Activated naive CD8-positive, alpha-beta T cell treated with anti-CD3 and anti-CD28 coated beads for 36 hours (primary cell): ENCODE results near the gene CDH23. TPM values are rescaled to one million over a fixed set of nuclear protein-coding genes. Genes with fewer than 3 reads are reported as not detected.

Experiments
- DNase-seq: peaks from one replicate; pipeline ENCODE4 v3.0.0; 2021
- H3K27ac Mint-ChIP-seq: one replicate; pipeline ENCODE4 v1.8.0; 2022; ENCODE audit warnings: mild to moderate bottlenecking, moderate library complexity, mixed read lengths
- H3K27me3 Mint-ChIP-seq: one replicate; pipeline ENCODE4 v1.8.0; 2022; ENCODE audit warnings: mild to moderate bottlenecking, mixed read lengths
- H3K36me3 Mint-ChIP-seq: one replicate; pipeline ENCODE4 v1.8.0; 2021; ENCODE audit warnings: mild to moderate bottlenecking, mixed read lengths
- H3K4me1 Mint-ChIP-seq: one replicate; pipeline ENCODE4 v1.8.0; 2021; ENCODE audit warnings: mixed read lengths
- H3K4me3 Mint-ChIP-seq: one replicate; pipeline ENCODE4 v1.8.0; 2022; ENCODE audit warnings: mild to moderate bottlenecking, moderate library complexity, mixed read lengths
- H3K9me3 Mint-ChIP-seq: one replicate; pipeline ENCODE4 v1.8.0; 2022; ENCODE audit warnings: mixed read lengths
- total RNA-seq, 2 experiments: library from RNA; stranded (reverse); gene quantifications; one replicate each; pipeline ENCODE4 v1.2.3, GENCODE V29; 2021

The CDH23 gene
- total RNA-seq, 2 experiments from 2014 or later, result 1.4 TPM

DNA sequence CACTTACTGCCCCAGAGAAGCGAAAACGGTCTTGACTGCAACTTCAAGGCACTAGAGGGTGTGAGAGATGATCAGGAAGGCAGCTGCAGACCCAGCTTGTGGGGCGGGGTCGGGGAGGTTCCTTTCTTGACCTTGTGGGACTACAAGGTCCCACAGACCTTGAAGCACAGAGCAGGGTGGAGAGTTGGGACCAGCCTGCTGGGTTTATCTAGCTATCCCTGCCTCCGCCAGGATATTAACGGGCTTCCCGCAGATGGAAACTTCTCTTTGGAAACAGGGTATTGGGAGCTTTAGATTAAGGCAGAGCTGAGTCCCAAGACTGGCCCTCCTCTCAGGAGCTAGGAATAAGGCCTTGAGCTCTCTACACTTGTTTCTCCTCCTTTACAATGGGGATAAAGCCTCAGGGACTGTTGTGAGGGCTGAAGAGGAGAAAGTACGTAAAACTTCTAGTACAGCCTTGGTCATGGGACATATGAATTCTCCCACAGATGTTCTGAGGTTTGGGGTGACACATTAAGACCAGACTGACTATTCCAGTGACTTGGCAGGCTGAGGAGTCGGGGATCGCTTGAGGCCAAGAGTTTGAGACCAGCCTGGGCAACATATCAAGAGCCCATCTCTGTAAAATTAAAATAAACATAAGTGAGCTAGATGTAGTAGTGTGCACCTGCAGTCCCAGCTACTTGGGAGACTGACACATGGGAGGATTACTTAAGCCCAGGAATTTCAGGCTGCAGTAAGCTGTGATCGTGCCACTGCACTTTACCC lies 153.2 kb downstream of the CDH23 start:
- no peak overlapping the region for H3K4me3 Mint-ChIP-seq
- no peak overlapping the region for H3K27ac Mint-ChIP-seq
- DNase-seq, result no peak
- no peaks in the 10 kb centered on the region for H3K36me3 Mint-ChIP-seq
- H3K27me3 Mint-ChIP-seq, result no peaks in the 10 kb centered on the region
- no peaks in the 10 kb centered on the region for H3K4me1 Mint-ChIP-seq
- H3K9me3 Mint-ChIP-seq, result no peaks in the 10 kb centered on the region

DNA sequence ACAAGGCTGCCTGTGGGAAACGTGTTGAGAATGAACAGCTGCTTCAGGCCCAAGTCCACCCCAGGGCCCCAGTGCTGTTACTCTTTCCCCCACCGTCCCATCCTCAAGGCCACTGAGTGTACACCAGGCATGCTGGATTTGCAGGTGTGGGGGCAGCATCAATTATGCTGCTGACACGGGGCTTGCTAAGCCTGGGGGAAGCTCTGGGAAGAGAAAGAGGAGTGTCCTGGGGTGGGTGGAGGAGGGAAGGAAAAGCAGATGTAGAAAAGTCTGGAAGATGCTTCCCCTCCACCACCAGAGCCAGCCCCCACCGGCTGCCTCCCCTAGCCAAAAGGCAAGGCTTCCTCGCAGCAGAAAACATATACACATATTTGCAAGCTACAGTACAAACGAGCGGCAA lies 153.9 kb downstream of the CDH23 start:
- no peaks in the 10 kb centered on the region for H3K4me1 Mint-ChIP-seq
- no peak overlapping the region for H3K27ac Mint-ChIP-seq
- no peaks in the 10 kb centered on the region for H3K27me3 Mint-ChIP-seq
- H3K36me3 Mint-ChIP-seq, result no peaks in the 10 kb centered on the region
- H3K4me3 Mint-ChIP-seq, result no peak overlapping the region
- H3K9me3 Mint-ChIP-seq, result no peaks in the 10 kb centered on the region
- DNase-seq, result no peak

DNA sequence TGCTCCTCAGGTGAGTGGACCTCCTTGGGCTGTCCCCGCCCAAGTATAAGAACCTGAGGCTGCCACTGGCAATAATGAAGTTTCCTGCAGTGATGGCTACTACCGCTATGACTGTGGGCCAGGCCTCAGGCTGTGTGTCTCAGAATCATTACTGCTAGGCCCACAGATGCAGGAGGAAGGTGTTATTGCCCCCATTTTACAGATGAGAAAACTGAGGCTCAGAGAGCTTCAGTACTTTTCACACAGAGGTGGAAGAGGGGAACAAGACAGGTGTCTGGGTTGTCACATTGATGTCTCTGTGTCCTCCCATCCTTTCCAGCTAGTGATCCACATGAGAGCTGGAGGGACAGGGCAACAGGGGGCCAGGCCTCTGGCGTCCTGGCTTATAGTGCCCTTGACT lies 155.2 kb downstream of the CDH23 start:
- Mint-ChIP-seq H3K9me3 (no peaks in the 10 kb centered on the region), H3K4me1 (no peaks in the 10 kb centered on the region), H3K27ac (no peak overlapping the region), H3K36me3 (no peaks in the 10 kb centered on the region), H3K4me3 (no peak overlapping the region), H3K27me3 (peaks cover 3% of the 10 kb centered on the region)
- no peak for DNase-seq

DNA sequence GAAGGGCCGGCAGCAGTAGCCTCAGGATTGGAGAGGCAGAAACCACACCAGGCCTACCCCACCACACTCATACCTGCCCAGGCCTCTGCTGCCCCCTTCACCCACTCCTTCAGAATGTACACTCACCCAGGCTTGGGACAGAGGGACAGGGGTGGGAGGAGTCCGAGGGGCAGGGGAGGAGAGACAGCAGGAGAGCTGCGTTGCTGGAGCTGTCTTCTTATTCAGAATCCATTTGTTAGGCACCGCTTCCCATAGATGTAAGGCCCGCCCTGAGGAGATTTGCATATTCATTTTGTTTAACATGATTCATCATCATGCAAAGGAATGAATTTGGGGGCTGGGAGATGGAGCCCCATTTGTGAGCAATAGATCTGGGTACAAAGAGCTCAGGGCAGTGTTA lies 156.7 kb downstream of the CDH23 start:
- no peaks in the 10 kb centered on the region for H3K4me1 Mint-ChIP-seq
- H3K36me3 Mint-ChIP-seq, result no peaks in the 10 kb centered on the region
- H3K27me3 Mint-ChIP-seq, result peaks cover 6% of the 10 kb centered on the region
- no peaks in the 10 kb centered on the region for H3K9me3 Mint-ChIP-seq
- H3K4me3 Mint-ChIP-seq, result no peak overlapping the region
- DNase-seq, result no peak
- no peak overlapping the region for H3K27ac Mint-ChIP-seq

DNA sequence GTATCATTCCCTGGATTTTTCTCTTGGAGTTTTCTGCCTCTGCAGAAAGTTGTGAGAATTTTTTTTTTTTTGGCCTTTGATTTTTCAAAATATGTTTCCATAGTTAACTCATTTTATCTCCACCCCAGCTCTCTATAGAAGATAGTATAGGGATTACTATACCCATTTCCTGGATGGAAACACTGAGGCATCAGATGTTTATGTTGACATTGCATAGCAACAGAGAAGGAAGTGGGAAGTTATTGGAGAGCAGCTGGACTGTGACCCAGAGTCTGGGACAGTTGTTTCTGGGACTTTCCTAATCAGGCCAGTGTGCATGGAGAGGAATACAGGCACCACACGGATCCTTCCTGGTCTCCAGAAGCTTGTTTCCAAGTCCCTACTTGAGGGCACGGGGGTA lies 158.0 kb downstream of the CDH23 start:
- Mint-ChIP-seq H3K27me3 (peaks cover 6% of the 10 kb centered on the region), H3K4me3 (no peak overlapping the region), H3K4me1 (no peaks in the 10 kb centered on the region), H3K27ac (no peak overlapping the region), H3K36me3 (no peaks in the 10 kb centered on the region), H3K9me3 (no peaks in the 10 kb centered on the region)
- no peak for DNase-seq

DNA sequence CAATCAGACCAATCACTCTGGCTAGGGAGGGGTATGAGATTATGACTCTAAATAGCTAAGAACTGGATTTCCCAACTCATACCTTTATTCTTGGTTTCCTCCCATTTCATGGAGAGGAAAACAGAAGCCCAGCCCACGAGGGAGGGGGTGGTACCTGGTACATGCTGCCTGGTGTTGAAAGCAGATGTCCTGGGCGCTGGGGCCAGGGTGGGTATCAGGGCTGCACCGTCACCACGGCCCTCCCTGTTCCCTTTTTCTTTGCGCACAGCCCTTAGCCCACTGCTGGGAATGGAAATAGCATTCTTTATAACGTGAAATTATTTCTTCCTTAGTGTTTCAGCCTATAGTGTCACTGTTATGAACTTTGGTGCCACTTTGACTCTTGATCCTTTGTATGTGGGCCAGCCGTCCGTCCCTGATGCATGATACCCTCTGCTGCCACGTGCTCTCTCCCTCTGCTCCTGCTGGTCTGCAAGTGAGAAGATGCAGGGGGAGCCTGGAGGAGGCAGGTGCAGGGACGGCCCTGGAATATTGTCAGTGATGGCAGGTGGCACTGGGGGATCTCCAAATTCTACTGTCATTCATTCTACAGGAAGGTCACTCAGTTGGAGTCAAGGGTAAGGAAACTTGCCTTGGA lies 158.5 kb downstream of the CDH23 start:
- H3K4me1 Mint-ChIP-seq, result no peaks in the 10 kb centered on the region
- no peak overlapping the region for H3K4me3 Mint-ChIP-seq
- H3K27me3 Mint-ChIP-seq, result peaks cover 6% of the 10 kb centered on the region
- no peak for DNase-seq
- H3K36me3 Mint-ChIP-seq, result no peaks in the 10 kb centered on the region
- no peaks in the 10 kb centered on the region for H3K9me3 Mint-ChIP-seq
- H3K27ac Mint-ChIP-seq, result no peak overlapping the region

DNA sequence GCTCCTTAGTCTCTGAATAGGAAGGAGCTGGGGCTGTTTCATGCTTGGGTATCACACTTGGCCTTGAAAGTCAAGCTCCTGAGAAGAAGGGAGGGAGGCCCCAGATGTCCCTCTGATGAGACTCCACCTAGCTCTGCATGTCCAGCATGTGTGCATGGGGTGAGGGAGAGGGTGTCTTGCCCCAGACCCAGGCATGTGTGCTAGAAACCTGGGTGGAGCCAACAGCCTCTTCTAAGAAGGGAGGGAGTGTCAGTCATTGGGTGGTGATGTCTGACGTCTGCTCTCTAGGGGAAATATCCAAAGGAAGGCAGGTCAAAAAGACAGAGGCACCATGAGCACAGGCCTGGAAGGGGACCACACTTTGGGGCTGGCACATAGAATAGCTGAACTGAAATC lies 159.0 kb downstream of the CDH23 start:
- Mint-ChIP-seq H3K27me3 (peaks cover 6% of the 10 kb centered on the region), H3K4me1 (no peaks in the 10 kb centered on the region), H3K9me3 (no peaks in the 10 kb centered on the region), H3K36me3 (no peaks in the 10 kb centered on the region), H3K27ac (no peak overlapping the region), H3K4me3 (no peak overlapping the region)
- no peak for DNase-seq

DNA sequence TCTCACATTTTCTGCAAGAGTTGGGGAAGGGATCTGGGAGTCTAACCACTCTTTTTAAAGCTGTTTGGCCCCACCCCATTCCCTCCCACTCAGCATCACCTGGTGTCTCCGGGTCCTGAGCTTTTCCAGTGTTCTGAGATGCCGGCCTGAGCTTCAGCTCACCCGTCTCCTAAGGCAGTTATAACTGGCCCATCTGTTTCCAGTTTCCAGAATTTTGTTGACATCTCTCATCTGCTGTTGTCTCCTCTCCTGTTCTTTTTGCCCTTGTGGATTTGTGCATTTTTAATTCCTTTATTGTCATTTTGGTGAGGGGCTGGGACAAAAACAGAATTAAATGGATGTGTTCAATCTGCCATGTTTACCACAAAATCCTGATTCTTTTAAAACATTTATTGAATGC lies 162.3 kb downstream of the CDH23 start:
- Mint-ChIP-seq H3K27me3 (peaks cover 14% of the 10 kb centered on the region), H3K27ac (no peak overlapping the region), H3K4me3 (no peak overlapping the region), H3K9me3 (no peaks in the 10 kb centered on the region), H3K4me1 (no peaks in the 10 kb centered on the region), H3K36me3 (no peaks in the 10 kb centered on the region)
- no peak for DNase-seq

DNA sequence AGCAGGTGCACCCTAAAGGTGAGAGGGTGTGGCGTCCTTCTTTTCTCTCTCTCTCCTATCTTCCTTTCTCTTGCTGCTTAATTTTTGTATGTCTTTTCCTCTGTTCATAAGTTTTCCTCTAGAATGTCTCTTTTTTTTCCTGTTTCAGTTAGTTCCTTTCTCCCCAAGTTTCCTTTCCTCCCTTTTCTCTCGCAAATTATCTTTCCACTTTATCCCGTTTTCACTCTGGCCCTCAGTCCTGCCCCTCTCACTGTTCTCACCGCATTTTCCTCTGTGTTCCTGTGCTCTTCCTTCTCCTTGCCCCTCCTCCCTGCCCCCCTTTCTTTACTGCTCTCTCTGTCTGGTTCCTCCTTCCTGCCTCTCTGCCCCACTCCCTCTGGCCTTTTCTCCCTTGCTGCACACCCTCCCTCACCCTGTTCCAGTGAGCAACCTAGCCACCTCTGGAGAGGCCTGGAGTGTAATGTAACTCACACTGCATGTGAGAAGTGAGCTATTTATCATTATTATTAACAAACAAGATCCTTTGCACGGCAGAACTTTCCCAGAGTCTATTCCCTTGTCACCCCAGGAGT lies 164.4 kb downstream of the CDH23 start:
- no peak for DNase-seq
- no peak overlapping the region for H3K27ac Mint-ChIP-seq
- H3K9me3 Mint-ChIP-seq, result no peaks in the 10 kb centered on the region
- peaks cover 11% of the 10 kb centered on the region for H3K27me3 Mint-ChIP-seq
- H3K4me1 Mint-ChIP-seq, result no peaks in the 10 kb centered on the region
- H3K4me3 Mint-ChIP-seq, result no peak overlapping the region
- H3K36me3 Mint-ChIP-seq, result no peaks in the 10 kb centered on the region

DNA sequence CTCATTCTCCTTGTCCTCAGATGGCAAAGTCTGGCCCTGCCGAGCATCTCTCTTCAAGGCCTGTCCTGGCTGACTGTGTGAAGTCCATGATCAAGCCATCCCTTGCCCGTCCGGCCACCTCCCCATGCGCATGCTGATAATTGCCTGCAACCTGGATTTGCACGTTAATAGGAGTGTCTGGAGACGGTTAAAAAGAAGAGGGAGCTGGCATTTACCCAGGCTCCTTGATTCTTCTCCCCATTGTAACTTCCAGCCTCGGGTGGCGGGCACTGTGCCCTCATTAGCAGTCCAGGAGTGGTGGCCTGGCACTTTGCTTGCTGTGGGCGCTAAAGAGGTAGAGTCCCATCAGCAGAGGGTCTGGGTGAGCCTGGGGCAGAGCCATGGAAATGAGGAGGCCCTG lies 165.5 kb downstream of the CDH23 start:
- Mint-ChIP-seq H3K4me1 (no peaks in the 10 kb centered on the region), H3K4me3 (no peak overlapping the region), H3K27me3 (peaks cover 11% of the 10 kb centered on the region), H3K9me3 (no peaks in the 10 kb centered on the region), H3K36me3 (no peaks in the 10 kb centered on the region), H3K27ac (no peak overlapping the region)
- no peak for DNase-seq

DNA sequence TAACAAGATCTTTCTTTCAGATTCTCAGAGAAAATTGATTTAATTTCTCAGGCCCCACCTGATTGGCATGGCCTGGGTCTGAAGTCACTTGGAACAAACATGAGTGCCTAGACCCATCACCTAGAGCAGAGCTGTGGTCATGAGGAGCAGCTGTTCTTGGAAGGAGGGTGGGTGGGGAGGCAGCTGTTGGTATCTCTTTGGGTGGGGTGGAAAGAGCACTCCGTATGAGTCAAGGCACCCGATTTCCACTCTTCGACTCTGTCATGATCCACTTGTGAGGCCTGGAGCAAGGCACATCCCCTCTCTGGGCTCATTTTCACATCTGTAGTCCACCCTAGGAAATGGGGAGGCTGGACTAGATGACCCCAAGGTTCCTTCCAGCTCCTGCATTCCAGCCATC lies 166.2 kb downstream of the CDH23 start:
- H3K36me3 Mint-ChIP-seq, result no peaks in the 10 kb centered on the region
- peaks cover 11% of the 10 kb centered on the region for H3K27me3 Mint-ChIP-seq
- no peaks in the 10 kb centered on the region for H3K9me3 Mint-ChIP-seq
- no peak overlapping the region for H3K4me3 Mint-ChIP-seq
- no peak for DNase-seq
- no peaks in the 10 kb centered on the region for H3K4me1 Mint-ChIP-seq
- H3K27ac Mint-ChIP-seq, result no peak overlapping the region

DNA sequence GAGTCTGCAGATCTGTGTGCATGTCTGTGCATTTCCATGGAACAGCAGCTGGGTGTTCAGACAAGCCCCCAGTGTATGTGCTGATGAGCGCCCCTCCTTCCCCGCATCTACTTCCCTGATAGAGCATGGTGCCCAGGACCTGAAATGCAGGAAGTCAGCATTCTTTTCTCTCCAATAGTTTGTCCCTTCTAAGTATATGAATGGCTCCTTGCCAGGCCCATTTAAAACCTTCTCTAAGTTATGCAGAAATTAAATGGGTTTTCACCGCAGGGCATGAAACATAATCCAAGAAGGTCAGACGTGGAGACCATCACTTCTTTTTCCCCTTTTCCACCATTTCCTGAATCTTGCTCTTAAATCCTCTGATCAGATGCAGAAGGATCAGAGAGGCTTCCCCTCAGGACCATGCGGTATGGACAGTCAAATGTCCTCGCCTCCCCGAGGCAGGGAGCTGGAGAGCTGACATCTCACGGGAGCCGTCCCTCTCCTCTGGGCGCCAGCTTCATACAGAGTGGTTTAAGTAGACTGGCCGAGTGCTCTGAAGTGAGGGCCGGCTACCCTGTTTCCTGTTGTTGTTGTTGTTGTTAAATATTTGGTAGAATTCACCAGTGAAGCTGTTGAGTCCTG lies 167.6 kb downstream of the CDH23 start:
- Mint-ChIP-seq H3K4me3 (no peak overlapping the region), H3K27ac (no peak overlapping the region), H3K9me3 (no peaks in the 10 kb centered on the region), H3K4me1 (no peaks in the 10 kb centered on the region), H3K27me3 (peaks cover 8% of the 10 kb centered on the region), H3K36me3 (no peaks in the 10 kb centered on the region)
- DNase-seq, result no peak

DNA sequence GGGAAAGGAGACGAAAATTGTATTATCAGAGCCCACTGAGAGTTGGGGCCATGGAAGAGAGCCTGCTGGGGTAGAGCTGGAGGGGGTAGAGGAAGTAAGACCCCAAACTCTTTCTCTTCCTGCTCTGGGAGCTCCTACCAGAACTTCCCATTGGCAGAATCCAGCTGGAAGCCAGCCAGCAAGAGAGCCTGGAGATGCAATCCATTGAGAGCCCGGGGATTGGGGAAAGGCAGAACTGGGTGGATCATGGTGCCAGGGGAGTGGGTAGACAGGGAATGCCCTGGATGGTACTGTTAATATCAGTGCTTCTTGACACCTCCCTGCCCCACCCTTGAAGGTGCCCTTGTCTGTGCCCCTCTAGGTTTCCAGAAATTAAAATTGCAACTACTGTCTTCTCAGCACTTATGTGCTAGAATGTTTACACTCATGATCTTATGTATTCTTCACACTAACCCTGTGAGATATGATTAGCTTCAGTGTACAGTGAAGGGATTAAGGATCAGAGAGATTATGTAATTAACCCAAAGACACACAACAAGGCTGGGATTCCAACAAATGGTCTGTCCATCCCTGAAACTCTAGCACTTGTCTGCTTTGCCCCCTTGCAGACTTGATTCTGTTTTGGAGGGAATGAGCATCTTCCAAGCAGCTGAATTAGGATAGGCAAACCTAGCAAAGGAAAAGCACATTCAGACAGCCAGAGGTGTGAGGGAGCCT lies 168.7 kb downstream of the CDH23 start:
- Mint-ChIP-seq H3K9me3 (no peaks in the 10 kb centered on the region), H3K4me1 (no peaks in the 10 kb centered on the region), H3K27me3 (peaks cover 8% of the 10 kb centered on the region), H3K4me3 (no peak overlapping the region), H3K36me3 (no peaks in the 10 kb centered on the region), H3K27ac (no peak overlapping the region)
- DNase-seq, result no peak

DNA sequence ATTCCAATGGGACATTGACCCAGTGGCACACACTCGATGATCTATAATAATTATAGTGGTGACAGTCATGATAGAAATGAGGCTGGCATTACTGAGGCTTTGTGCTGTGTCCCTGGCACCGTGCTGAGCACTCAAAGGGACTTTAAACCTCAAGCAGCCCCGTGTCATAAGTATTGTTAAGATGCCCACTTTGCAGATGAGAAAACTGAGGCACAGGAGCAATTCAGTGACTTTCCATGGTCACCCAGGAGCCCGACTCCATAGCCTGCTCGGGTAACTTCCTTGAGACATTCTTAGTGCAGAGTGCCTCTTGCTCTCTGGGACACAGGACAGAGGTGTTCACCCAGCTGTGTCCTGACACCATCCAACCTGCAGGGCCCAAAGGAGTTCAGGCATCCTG lies 170.3 kb downstream of the CDH23 start:
- Mint-ChIP-seq H3K27ac (no peak overlapping the region), H3K4me3 (no peak overlapping the region), H3K27me3 (no peaks in the 10 kb centered on the region), H3K36me3 (no peaks in the 10 kb centered on the region), H3K4me1 (no peaks in the 10 kb centered on the region), H3K9me3 (no peaks in the 10 kb centered on the region)
- no peak for DNase-seq

DNA sequence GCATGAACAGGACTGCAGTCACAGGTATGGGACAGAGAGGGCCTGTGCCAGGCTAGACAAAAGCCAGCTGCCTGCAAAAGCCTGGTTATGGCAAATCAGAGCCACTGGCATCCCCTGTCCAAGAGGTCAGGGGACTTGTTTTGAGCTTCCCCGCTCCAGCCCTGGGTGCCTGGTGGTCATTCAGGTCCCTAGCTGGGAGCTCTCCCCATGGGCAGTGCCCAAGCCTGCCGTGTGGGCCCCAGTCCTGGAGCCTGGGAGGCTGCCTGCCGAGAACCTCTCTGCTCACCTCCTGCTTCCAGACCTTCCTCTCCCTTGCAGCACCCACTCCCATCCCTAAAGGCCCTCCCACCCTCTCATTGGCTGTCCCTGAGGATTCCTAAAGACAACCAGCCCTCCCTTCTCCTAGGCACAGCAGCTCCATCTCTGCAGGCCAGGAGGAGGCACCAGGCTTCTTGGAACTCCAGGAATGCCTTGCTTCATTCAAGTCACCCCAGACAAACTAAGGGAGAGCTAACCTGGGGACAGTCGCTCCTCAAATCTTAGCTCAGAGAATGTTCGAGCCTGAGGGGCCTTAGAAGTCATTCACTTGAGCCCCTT lies 172.3 kb downstream of the CDH23 start:
- no peaks in the 10 kb centered on the region for H3K36me3 Mint-ChIP-seq
- no peak for DNase-seq
- no peaks in the 10 kb centered on the region for H3K9me3 Mint-ChIP-seq
- no peaks in the 10 kb centered on the region for H3K27me3 Mint-ChIP-seq
- H3K4me1 Mint-ChIP-seq, result no peaks in the 10 kb centered on the region
- no peak overlapping the region for H3K27ac Mint-ChIP-seq
- no peak overlapping the region for H3K4me3 Mint-ChIP-seq
